Lung microvascular endothelial cell (primary cell): ENCODE data around the gene GPSM1. TPM values are rescaled to one million over a fixed set of nuclear protein-coding genes. Genes with fewer than 3 reads are reported as not detected.

Source experiments
- DNase-seq, 2 donors: peaks; one replicate each; pipeline versions ENCODE4 v3.0.0 to v3.0.0-alpha.2; 2010; ENCODE audit warnings: low read depth in 2 of 2
- total RNA-seq: library from RNA; depleted of rRNA; stranded (reverse); fragments of >200 nt; gene quantifications from 2 replicates; pipeline ENCODE4 v1.2.1, GENCODE V29; 2014

Gene GPSM1
- total RNA-seq, 1 donor from 2014 or later = 30.2 TPM

DNA sequence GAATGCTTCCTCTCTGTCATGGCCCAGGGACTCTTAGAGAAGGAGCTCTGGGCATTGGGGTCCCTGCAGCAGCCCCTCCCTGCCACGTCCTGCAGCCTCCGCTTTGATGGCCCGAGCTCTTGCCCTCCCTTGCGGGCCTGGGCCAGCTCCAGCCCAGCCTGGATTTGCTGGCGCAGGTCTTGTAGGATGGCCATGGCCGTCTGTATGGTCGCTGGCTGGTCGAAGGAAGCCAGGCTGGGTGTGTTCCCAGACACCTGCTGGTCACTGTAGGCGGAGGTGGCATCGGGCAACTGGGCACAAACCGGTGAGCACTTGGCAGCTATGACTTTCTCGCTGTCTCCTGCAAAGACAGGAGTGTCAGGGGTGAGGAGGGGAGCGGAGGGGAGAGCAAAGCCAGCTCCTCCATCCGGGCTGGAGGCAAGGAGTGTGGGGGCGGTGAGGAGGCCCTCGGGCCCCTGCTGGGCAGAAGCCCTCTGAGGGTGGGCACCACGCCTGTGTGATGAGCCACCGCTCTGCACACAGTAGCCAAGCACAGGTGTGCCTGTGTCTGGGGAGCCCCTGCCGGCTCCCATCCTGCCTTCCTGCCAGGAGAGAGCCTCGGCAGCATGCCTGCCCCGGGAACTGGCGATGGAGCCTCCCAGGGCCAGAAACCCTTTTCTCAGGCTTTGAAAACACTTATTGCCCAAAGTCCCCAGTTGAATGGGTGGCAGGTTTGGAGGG lies 35.9 kb upstream of the GPSM1 start:
- DNase-seq = no peak

DNA sequence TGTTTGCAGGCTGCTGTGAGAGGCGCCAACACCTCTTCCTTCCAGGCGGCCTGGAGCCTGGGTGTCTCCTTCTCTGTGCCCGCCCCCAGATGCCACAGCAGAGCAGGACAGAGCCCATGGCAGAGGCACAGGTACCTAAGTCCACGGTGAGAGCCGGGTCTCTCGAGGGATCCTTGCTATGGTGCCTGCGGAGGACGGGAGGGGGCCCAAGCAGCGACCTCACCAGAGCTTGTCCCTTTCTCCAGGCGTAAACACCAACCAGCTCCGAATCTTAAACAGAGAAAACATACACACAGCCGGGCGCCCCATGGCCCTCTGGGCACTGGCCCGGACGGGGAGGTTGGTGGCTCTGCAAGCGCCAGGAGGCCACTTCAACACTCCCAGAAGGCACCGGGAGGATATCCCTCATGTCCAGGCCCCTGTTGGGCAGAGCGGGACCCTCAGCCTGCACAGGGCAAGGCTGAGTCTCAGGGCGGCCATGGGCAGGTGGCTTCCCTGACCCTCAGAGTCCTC lies 35.3 kb upstream of the GPSM1 start:
- no peak for DNase-seq

DNA sequence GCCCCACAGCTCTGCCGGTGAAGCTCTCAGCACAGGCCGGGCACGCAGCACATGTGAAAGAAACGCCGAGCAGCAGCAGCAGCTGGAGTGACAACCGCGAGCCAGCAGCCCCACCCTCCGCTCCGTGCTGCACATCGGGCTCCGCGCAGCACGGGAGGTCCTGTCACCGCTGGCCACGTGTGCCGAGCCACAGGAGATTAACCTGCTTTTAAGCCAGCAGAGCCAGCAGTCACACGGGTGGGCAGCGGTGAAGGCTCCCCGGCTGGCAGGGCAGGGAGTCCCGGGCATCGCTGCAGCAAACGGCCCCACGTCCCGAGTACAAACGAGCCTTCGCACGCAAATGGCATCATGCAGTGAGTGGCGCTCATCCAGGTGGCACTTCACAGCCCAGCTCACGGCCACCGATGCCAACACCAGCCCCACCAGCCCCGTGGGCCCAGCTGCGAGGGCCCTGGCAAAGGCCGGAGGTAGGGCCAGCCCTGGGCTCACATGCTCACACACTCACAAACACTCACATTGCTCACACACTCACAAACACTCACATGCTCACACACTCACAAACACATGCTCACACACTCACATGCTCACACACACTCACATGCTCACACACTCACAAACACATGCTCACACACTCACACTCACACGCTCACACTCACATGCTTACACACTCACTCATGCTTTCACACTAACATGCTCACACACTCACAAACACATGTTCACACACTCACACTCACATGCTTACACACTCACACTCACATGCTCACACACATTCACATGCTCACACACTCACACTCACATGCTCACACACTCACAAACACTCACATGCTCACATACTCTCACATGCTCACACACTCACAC lies 34.5 kb upstream of the GPSM1 start:
- DNase-seq = no peak

DNA sequence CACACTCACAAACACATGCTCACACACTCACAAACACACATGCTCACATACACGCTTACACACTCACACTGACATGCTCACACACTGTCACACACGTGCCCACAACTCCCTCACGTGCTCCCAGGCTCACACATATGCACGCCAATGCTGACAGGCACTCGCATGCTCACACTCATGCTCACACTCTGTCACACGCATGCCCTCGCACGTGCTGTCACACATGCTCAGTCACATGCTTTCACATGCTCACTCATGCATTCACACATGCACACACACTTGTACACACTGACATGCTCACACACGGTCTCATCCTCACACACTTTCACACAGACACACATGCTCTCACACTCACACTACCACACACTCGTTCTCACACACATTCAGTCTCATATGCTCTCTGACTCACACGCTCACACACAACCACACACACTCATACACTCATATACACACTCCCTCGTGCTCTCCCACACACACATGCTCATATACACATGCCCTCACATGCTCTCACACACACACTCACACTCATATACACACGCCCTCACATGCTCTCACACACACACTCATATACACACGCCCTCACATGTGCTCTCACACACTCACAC lies 33.8 kb upstream of the GPSM1 start:
- no peak for DNase-seq

DNA sequence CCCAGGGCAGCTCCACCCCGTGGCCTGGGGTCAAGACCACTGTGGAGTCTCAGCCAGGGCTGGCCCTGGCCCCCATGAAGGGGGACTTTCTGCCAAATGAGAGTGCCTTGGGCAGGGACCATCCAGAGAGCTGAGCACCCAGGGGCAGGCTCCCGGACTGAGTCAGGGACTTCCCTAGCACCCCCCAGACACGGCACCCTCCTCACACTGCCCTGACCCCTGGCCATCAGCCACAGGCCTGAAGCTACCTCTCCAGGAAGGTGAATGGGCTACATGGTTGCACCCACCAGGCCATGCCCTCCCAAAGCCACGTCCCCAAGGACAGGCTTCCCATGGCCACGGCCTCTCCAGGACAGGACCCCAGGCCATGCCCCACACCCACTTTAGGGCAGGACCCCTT lies 32.9 kb upstream of the GPSM1 start:
- DNase-seq = no peak

DNA sequence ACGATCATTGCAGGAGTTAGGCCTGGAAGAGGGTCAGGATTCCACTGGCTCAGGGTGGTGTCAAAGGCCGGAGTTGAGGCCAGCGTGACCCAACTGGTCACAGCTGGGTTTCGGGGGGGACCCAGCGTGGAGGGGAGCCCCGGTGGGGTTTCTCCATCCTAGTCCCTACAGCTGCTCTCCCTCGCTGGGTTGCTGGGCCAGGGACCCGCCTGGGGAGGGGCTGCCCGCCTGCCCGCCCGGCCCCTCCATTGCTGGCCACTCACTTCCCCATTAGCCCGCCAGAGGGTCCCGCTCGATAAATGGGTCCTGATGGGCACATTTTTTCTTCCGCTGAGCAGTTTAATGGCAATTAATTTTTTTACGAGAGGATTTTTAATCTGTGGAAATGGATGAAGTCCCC lies 32.3 kb upstream of the GPSM1 start:
- DNase-seq = no peak

DNA sequence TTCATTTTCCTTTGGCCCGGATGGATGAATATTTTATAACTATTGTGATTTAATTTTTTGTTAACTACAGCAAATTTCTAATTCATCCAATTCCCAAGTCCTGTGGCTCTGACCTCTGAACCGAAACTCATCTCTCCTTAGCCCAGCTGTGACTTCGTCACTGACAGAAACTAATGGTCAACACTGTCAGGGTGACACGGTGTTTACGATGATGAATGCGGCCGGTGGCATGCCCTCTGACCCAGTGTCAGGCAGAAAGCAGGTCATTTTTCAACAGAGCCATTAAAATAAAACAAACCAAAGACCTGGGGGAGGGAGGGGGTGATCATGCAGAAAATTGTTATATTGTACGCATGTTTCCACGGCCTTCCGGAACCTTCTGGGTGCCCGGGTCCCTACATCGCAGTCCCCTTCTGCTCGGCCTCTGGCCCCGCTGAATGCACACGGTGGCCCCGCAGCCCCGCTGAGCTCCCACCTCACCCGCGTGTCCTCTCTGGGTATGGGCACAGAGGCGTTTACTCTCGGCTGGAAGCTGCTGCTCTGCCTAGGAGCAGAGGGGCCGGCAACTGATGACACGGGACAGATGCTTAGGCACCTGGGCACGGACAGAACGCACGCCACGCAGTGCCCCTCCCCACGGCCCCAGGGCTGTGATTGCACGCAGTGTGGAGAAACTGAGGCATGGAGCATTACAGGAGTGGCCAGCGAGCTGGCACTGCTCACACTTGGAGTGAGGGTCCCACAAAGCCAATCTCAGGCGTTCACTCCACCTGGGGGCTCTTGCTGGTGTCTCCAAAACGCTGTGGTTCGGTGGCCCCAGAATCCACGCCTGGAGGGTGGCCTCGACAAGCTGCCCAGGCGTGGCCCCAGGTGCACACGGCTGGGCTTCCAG lies 31.6 kb upstream of the GPSM1 start:
- DNase-seq = no peak

DNA sequence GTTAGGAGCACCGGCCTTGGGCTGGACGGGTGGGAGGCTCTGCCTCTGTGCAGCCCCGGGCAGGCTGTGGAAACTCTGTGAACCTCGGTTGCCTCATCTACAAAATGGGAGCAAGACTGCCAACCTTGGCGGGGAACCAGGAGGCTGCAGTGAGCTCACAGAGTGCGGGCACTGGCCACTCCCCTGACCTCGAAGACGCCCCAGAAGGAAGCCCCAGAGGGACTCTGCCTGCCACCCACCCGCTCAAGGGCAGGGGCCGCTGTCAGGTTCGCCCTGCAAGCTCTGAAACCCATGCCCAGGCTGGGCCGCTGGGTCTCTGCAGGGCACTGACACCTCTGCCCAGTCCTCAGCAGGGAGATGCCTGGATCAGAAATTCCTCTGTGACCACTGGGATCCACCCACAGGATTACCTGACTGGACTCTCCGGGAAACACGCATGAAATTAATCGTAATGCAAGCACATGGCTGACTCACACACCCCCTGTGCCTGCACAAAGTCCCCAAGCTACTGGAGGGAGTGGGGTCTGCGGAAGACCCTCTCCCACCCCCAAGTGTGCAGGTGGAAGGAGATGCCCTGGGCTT lies 30.8 kb upstream of the GPSM1 start:
- no peak for DNase-seq

DNA sequence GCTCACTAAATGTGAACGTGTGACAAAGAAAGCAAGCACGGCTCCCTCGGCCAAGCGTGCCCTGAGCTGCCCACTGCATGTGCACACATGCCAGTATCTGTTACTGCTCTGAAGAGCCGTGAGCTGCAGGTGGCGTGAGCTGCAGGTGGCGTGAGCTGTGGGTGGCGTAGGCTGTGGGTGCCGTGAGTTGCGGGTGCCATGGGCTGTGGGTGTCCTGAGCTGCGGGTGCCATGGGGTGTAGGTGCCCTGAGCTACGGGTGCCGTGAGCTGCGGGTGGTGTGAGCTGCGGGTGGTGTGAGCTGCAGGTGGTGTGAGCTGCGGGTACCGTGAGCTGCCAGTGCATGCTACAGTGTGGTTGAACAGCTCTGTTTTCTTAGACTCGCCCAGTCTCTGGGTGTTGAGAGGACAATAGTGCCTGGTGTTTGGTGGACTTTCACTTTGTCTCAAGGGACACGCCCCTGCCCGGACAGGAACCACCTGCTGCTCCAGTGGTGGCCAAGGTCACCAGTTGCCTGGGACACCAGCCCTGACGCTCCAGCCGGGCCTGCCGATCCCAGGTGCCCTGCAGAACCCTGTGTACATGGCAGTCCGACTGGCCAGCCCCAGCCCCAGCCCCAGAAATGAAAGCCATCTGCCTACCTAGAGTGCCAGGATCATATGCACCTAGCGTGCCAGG lies 30.2 kb upstream of the GPSM1 start:
- peak; percentile 82 for DNase-seq

DNA sequence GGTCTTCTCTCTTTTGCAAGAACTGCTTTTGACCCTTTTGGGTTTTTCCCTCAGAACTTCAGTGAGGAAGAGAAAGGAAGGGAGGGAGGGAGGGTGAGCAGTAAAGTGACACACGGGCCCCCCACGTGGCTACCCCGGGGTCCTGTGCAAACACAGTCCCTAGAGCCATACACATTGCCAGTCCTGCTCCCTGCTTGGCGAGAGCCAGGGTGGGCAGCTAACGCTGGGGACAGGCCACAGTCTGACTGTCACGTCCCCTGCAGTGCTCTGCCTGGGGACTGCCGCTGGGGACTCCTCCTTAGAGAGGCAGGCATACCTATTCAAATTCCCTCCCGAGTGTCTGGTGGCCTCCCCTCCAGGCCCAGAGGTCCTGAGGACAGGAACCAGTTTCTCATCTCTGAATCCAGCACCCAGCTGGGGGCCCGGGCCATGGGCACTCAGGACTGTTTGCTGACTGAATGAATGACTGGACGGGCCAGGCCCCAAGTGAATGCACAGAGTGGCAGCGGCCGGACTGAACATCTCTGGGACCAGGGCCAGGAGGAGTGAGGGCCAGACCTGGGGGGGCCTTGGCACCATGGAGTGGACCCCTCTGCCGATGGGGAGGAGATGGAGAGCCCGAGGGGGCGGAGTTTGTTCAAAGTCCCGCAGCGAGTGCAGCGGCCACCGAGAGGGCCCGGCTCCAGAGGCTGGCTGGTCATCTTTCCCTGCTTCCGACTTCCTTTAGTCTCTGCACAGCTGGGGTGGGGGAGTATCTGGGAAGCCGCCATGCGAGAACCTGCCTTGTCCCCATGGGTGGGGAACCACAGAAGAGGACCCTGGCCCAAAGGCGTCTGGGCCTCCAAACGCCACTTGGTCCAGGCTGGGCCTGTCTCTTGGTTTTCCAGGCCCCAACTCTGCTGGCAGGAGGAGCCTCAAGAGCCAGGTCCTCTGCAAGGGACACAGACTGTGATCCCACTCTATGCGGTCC lies 29.3 kb upstream of the GPSM1 start:
- DNase-seq = no peak

DNA sequence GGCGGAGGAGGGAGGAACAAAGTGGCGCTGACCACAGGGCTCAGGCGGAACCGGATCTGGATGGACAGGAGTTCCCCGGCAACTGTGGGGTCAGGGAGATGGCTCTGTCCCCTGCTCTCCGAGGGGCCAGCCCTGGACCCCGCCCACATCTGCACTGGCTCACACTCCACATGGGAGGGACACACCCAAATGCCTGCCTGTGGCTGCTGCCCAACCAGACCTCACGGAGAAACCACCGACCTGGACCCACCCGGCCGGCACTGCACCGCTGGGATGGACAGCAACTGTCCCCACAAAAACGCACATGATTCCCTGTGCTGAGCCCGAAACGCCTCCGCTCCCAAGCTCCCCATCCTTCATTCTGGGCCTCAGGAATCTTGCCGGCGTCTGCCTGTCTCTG lies 28.2 kb upstream of the GPSM1 start:
- no peak for DNase-seq

DNA sequence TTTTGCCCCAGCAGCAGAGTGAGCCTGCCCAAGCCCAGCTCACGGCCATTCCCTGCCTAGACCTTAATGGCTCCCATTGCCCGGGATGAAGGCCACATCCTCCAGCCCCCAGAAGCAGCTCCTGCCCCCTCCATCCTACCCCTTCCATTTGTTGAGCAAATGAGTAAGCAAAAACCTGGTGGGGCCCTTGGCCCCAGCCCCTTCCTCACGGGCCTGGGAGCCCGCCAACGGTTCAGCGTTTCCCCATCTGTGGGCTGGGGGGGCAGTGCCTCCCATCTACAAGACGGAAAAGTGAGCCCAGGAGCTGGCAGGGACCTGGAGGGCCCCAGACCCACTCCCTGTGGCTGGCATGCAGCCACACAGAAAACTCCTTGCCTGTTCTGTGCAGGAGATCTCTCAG lies 27.8 kb upstream of the GPSM1 start:
- DNase-seq = no peak

DNA sequence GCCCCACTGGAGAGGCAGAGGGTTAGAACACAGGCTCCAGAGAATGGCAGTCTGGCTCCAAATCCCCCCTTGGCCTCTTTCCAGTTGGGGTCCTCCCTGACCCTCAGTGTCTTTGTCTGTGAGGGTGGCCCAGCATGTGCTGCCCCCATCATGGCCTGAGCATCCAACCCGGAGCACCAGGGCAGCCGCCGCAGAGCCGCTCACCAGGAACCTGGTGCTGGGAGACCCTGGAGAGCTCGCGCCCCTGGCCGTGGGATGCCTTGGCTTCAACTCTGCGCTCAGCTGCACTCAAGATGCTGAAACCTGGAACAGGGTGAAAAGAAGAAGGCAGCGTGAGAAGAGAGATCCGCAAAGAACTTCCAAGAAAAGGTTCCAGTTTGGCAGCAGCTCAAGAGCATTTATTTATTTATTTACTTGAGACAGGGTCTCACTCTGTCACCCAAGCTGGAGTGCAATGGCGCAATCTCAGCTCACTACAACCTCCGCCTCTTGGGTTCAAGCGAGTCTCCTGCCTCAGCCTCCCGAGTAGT lies 27.3 kb upstream of the GPSM1 start:
- no peak for DNase-seq

DNA sequence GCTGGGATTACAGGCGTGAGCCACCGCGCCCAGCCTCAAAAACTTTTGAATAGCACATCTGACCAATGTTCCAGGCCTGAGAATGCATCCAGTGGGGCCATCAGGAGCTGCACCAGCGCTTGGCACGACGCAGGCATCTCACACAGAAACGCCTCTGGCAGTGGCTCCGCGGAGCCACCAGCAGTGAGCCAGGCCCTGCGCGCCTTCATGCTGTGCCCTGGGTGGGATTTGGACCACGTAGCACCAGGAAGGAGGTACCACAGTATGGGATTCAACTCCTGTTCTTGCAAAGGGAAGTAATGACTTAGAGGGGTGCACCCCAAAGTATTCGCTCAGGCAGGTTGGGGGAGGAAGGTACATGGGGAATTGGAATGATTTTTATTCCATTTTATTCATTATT lies 26.5 kb upstream of the GPSM1 start:
- DNase-seq = no peak

DNA sequence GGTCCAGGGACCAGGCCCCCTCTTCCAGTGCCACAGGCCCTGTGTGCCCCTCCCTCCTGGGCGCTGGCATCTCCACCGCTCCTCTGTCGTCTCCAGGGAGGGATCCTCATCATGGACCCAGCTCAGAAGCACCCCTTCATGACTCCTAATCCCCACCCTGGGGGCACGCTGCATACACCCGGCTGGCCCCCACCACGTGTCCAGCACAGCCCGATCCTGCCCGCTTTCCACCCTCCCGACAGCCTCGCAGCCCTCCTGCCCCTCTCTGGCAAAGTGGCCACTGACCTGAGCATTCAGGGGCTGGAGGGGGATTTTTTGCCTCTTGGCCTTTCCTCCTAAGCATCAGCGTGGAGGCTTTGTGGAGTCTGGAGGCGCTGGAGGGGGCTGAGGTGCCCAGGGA lies 24.8 kb upstream of the GPSM1 start:
- DNase-seq = no peak

DNA sequence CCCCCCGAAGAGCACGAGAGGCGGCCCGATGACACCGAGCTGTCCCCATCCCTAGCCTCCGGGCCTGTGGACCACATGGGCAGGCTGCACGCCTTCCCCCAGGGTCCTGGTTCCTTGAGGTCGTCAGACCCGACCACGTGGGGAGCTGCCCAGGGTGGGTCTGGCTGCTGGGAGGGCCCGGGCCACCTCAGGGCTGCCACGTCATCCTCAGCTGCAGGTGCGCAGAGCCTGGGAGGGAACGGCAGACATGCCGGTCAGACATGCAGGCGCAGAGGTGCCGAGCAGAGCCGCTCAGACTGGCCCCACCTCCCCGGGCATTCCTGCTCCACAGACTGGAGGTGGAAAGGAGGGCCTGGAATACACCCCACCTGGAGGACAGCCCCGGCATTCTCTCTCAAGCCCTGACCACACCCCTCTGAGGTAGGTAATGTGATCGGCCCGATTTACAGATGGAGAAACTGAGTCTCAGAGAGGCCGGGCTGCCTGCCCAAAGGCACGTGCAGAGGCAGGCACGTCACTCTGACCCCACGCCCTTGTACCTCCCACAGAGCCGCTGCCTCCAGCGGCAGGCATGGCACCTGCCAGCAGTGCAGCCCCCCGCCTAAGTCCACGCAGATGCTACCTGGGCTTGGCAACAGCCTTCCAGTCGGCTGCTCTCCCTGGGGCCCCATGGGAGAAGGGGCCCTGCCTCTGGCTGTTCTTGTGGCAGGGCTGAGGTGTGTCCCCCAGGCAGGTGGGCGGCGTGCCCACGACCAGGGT lies 24.1 kb upstream of the GPSM1 start:
- DNase-seq = no peak

DNA sequence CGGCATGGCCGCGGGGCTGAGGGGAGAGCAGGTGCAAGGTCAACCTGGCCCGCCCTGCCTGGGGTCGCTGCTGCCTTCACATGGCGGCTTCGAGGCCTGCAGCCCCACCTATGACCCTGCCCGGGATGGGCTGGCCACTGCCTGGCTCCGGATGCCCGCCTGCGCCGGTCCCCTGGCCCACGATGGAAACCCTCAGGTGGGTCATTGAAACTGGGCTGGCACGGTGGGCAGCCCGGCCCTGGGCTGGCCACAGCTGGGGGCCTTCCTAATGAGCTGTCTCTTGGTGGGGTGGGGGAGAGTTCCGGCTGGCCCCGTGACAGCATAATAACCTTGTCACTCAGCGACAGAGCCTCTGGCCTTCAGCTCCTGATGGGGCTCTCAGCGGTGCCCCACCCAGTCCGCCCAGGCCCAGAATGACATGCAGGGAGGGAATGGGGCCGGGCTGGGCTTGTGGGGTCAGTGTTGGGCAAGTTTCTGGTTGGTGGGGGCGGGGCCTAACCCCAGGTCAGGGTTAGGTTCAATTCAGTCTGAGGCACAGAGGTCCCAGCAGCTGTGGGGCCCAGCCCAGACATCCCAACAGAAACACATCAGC lies 23.4 kb upstream of the GPSM1 start, which contains the start of gene CCDC187:
Gene CCDC187, minus strand, starts transcription at position 270 of the 592 bp plus-strand sequence. Its CDS starts 264 bp downstream, at position 6.
- no peak for DNase-seq

DNA sequence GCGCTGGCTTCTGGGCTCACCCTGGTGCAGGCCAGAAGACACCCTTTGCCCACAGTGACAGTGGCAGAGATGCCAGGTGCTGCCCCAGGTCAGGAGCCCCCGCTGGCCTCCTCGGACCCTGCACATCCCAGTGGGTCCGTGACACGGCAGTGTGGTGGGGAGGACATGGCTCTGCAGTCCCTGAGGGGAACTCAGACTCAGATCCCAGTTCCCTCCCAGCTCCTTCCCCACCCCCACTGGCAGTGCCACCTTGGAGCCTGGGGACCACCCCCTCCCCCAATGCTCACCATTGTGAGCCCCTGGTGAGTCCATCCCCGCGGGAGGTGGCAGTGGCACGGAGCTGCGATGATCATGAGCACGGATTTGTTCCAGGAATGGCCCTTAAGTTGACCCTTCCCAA lies 22.9 kb upstream of the GPSM1 start:
- no peak for DNase-seq
